PC-3 (cell line): ENCODE results near the gene PDLIM7. TPM values are rescaled to one million over a fixed set of nuclear protein-coding genes. Genes with fewer than 3 reads are reported as not detected.

Experiments
- ATAC-seq: fragments of 200-7000 bp; cut with Tn5 transposase; 2 replicates; pipeline ENCODE4 v1.9.1; 2020; ENCODE audit warnings: mild to moderate bottlenecking, moderate library complexity
- BruUV-seq: library from RNA; stranded (reverse); fragments of 400-500 nt; replicated peaks from 2 replicates; lab custom pipeline; 2021; lab: Mats Ljungman, UMichigan
- CTCF ChIA-PET: fragments of 300-600 bp; sonication (Branson Sonifier 250); formaldehyde crosslinking; loops from one replicate; lab custom pipeline; 2022; ENCODE audit warnings: antibody characterized with exemption; lab: Charles Lee
- POLR2A ChIA-PET: fragments of 300-600 bp; sonication (Branson Sonifier 250); formaldehyde crosslinking; loops from one replicate; lab custom pipeline; 2022; ENCODE audit warnings: antibody characterized with exemption; ENCODE audit not compliant: unreplicated experiment; lab: Charles Lee
- DNase-seq: peaks from one replicate; pipeline ENCODE4 v3.0.0-alpha.2; 2015
- H2AFZ ChIP-seq: fragments of 300-600 bp; sonication (generic); 2 replicates; pipeline ENCODE4 v1.6.0; 2016; ENCODE audit warnings: antibody characterized with exemption, low read length
- H3F3A ChIP-seq: fragments of 300-600 bp; sonication (generic); one replicate; pipeline ENCODE4 v1.6.0; 2017; ENCODE audit warnings: antibody characterized with exemption, low read length, control low read depth, mild to moderate bottlenecking; ENCODE audit not compliant: unreplicated experiment
- H3K27ac ChIP-seq: fragments of 300-600 bp; sonication (generic); 2 replicates; pipeline ENCODE4 v1.5.1; 2016; ENCODE audit warnings: mild to moderate bottlenecking, low read length
- H3K27me3 ChIP-seq: fragments of 300-600 bp; sonication (generic); 2 replicates; pipeline ENCODE4 v1.6.1; 2016; ENCODE audit warnings: low read length, mixed read lengths
- H3K36me3 ChIP-seq: fragments of 300-600 bp; sonication (generic); 2 replicates; pipeline ENCODE4 v1.6.1; 2016; ENCODE audit warnings: low read depth, mixed run types, low read length, mixed read lengths
- H3K4me1 ChIP-seq: fragments of 300-600 bp; sonication (generic); 2 replicates; pipeline ENCODE4 v1.5.1; 2016; ENCODE audit warnings: low read length; ENCODE audit not compliant: insufficient read depth
- H3K4me2 ChIP-seq: fragments of 300-600 bp; sonication (generic); 2 replicates; pipeline ENCODE4 v1.6.0; 2016; ENCODE audit warnings: low read length
- H3K4me3 ChIP-seq: fragments of 300-600 bp; sonication (generic); 2 replicates; pipeline ENCODE4 v1.5.1; 2016; ENCODE audit warnings: mild to moderate bottlenecking, low read length, mixed read lengths
- H3K79me2 ChIP-seq: fragments of 300-600 bp; sonication (generic); 2 replicates; pipeline ENCODE4 v1.6.1; 2017; ENCODE audit warnings: low read length, mixed read lengths
- H3K9ac ChIP-seq: fragments of 300-600 bp; sonication (generic); 2 replicates; pipeline ENCODE4 v1.6.0; 2016; ENCODE audit warnings: mild to moderate bottlenecking, low read length
- H3K9me2 ChIP-seq: fragments of 300-600 bp; sonication (generic); replicated peaks from 2 replicates; pipeline ENCODE4 v1.6.1; 2016; ENCODE audit warnings: mixed run types, low read length, mixed read lengths
- H3K9me3 ChIP-seq: fragments of 300-600 bp; sonication (generic); 2 replicates; pipeline ENCODE4 v1.6.1; 2016; ENCODE audit warnings: low read length, mixed read lengths
- H4K20me1 ChIP-seq: fragments of 300-600 bp; sonication (generic); 2 replicates; pipeline ENCODE4 v1.6.1; 2016; ENCODE audit warnings: low read length, mixed read lengths
- CTCF ChIP-seq: fragments of 300-600 bp; sonication (generic); conservative IDR thresholded peaks from 2 replicates; pipeline ENCODE4 v1.5.1; 2017; ENCODE audit warnings: antibody characterized with exemption, low read depth, mild to moderate bottlenecking, low read length
- EZH2 ChIP-seq: fragments of 300-600 bp; sonication (generic); IDR thresholded peaks from one replicate; pipeline ENCODE4 v1.6.1; 2017; ENCODE audit warnings: antibody characterized with exemption, mild to moderate bottlenecking, low read length; ENCODE audit not compliant: unreplicated experiment
- EZH2phosphoT487 ChIP-seq: fragments of 300-600 bp; sonication (generic); IDR thresholded peaks from 2 replicates; pipeline ENCODE4 v1.6.1; 2018; ENCODE audit warnings: mild to moderate bottlenecking, antibody characterized with exemption, low read length, borderline replicate concordance
- intact Hi-C: fragments of 100-400 bp; cut with micrococcal nuclease; formaldehyde crosslinking; loops from 2 replicates; pipeline ENCODE4 v1.9.0; 2023
- total RNA-seq: library from RNA; depleted of rRNA; stranded (reverse); fragments of >200 nt; gene quantifications from 2 replicates; pipeline ENCODE4 v1.2.3, GENCODE V29; 2014

Gene PDLIM7
- total RNA-seq, 1 experiment from 2014 or later: 159 TPM

- H3K27ac ChIP-seq: no peak overlapping the region
- H3K9ac ChIP-seq: no peak overlapping the region
- no peaks in the 10 kb centered on the region for H3K9me2 ChIP-seq
- no peaks in the 10 kb centered on the region for H4K20me1 ChIP-seq
- H3K4me1 ChIP-seq: no peaks in the 10 kb centered on the region
- no peak overlapping the region for H3K4me2 ChIP-seq
- no peak overlapping the region for H3K4me3 ChIP-seq
- H2AFZ ChIP-seq: no peak overlapping the region
- H3K36me3 ChIP-seq: no peaks in the 10 kb centered on the region
- intact Hi-C loops: loop anchor here (5.0 kb wide), 1 partner anchor 391 kb away; no protein-coding TSS in a partner anchor
- no peak for TF ChIP-seq EZH2
- TF ChIP-seq CTCF: no peak
- TF ChIP-seq EZH2phosphoT487: no peak
- BruUV-seq: no TSS peak
- H3K27me3 ChIP-seq: no peaks in the 10 kb centered on the region
- H3F3A ChIP-seq: no peaks in the 10 kb centered on the region
- POLR2A ChIA-PET: no interaction called here
- DNase-seq: no peak
- CTCF ChIA-PET: no interaction called here
- ATAC-seq: no peak
- no peaks in the 10 kb centered on the region for H3K9me3 ChIP-seq
- H3K79me2 ChIP-seq: no peaks in the 10 kb centered on the region
Observed at GRCh38 chr5:177503351-177504085, 6.1 kb upstream of the PDLIM7 start.

GRCh38 chr5:177502886-177503285, 5.5 kb upstream of the PDLIM7 start:
- intact Hi-C loops: loop anchor here (5.0 kb wide), 1 partner anchor 391 kb away; no protein-coding TSS in a partner anchor

More at GRCh38 chr5:177502886-177503285, 5.5 kb upstream of the PDLIM7 start:
- Histone ChIP-seq H3K79me2 (no peaks in the 10 kb centered on the region), H3K27ac (no peak overlapping the region), H3K9me2 (no peaks in the 10 kb centered on the region), H2AFZ (no peak overlapping the region), H3K4me2 (no peak overlapping the region), H3K36me3 (no peaks in the 10 kb centered on the region), H3K27me3 (no peaks in the 10 kb centered on the region), H3F3A (no peaks in the 10 kb centered on the region), H3K9me3 (no peaks in the 10 kb centered on the region), H4K20me1 (no peaks in the 10 kb centered on the region), H3K4me1 (peaks cover 5% of the 10 kb centered on the region; the same call in 1 of the 2 replicates), H3K9ac (no peak overlapping the region), H3K4me3 (no peak overlapping the region)
- DNase-seq (no peak), ATAC-seq (no peak)
- BruUV-seq: no TSS peak
- POLR2A ChIA-PET: no interaction called here
- CTCF ChIA-PET: no interaction called here
- TF ChIP-seq CTCF (no peak), EZH2 (no peak), EZH2phosphoT487 (no peak)
